Measurements from ENCODE around the gene NTSR2. TPM values are rescaled to one million over a fixed set of nuclear protein-coding genes. Genes with fewer than 3 reads are reported as not detected.

NTSR2 gene
- total and polyA plus RNA-seq, 2 donors (not counting 3 experiments of a cell fraction or from before 2014, with no cell fraction given), result not detected

DNA sequence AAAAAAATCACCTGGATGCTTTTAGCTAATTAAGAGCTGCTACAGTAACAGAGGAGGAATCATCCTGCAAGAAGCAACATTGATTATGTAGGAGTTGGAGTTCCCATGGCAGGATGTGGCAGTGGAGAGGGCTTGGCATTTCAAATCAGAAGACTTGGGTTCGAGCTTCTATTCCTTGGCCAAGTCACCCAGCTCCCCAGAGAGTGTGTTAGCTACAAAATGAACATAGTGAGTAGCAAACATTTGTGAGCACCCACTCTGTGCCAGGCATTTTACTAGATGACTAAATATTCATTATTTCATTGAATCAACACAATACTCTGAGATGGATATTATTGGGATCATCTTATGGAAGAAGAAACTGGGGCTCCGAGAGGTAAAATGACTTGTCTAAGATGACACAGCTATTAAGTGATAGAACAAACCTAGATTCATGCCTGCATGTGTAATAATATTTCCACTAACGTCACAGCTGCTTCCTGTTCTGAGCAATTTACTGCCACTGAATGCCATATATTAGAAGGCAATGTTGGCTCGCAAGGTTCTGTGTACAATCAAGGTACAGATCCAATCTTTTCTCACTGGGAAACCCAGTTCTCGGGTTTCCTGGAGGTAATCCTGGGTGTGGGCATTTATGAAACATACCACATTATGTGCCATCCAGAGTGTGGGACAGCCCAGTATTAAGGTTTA is 18.0 kb downstream of the NTSR2 start:
- H3K27me3 ChIP-seq (ENCODE audit: control insufficient read depth in 2 of 2, insufficient read depth in 2 of 2, low read length in 2 of 2), result peaks cover 2 to 4% of the 10 kb centered on the region in 2 experiments
- H3K79me2 ChIP-seq (ENCODE audit: control insufficient read depth, insufficient read depth, low read length), result no peaks in the 10 kb centered on the region
- H3K36me3 ChIP-seq (ENCODE audit: control insufficient read depth in 2 of 2, extremely low read depth in 1 of 2, insufficient read depth in 2 of 2, low read length in 2 of 2), result no peaks in the 10 kb centered on the region
- DNase-seq (ENCODE audit: low read depth, low spot score) (no peak), FAIRE-seq (no peak)
- no peak overlapping the region for H3K9ac ChIP-seq (replicated peaks; ENCODE audit: extremely low read depth, insufficient read depth, low read length)
- H3K27ac ChIP-seq (ENCODE audit: insufficient read depth, low read depth, low read length), result no peak overlapping the region
- no peak overlapping the region for H3K4me3 ChIP-seq (replicated peaks in 1 of 3; ENCODE audit: insufficient read depth in 1 of 3, low read depth in 1 of 3, low read length in 3 of 3)
- H3K9me1 ChIP-seq (replicated peaks; ENCODE audit: control insufficient read depth, extremely low read depth, insufficient read depth, low read length), result no peaks in the 10 kb centered on the region
- POLR2A ChIA-PET, result no interaction called here
- no peaks in the 10 kb centered on the region for H3K9me3 ChIP-seq (replicated peaks; ENCODE audit: control insufficient read depth, insufficient read depth, low read length)
- TF ChIP-seq GATA2 (IDR thresholded peaks at IDR 0.05; ENCODE audit: insufficient read depth, insufficient read length, low read depth, low read length) (no peak), POLR2AphosphoS5 (IDR thresholded peaks at IDR 0.05; ENCODE audit: insufficient read depth, low read depth, low read length) (no peak), MYC (IDR thresholded peaks at IDR 0.05; ENCODE audit: low read depth, low read length) (no peak), EZH2 (IDR thresholded peaks at IDR 0.05; ENCODE audit: borderline replicate concordance, low read depth, low read length, severe bottlenecking) (no peak), POLR2A (IDR thresholded peaks at IDR 0.05; ENCODE audit: low read depth, low read length) (no peak), JUN (IDR thresholded peaks at IDR 0.05; ENCODE audit: borderline replicate concordance, insufficient read depth, insufficient read length, low read depth) (no peak), FOS (IDR thresholded peaks at IDR 0.05; ENCODE audit: borderline replicate concordance, insufficient read depth, low read length) (no peak)
- TF ChIP-seq, protein P1, sequence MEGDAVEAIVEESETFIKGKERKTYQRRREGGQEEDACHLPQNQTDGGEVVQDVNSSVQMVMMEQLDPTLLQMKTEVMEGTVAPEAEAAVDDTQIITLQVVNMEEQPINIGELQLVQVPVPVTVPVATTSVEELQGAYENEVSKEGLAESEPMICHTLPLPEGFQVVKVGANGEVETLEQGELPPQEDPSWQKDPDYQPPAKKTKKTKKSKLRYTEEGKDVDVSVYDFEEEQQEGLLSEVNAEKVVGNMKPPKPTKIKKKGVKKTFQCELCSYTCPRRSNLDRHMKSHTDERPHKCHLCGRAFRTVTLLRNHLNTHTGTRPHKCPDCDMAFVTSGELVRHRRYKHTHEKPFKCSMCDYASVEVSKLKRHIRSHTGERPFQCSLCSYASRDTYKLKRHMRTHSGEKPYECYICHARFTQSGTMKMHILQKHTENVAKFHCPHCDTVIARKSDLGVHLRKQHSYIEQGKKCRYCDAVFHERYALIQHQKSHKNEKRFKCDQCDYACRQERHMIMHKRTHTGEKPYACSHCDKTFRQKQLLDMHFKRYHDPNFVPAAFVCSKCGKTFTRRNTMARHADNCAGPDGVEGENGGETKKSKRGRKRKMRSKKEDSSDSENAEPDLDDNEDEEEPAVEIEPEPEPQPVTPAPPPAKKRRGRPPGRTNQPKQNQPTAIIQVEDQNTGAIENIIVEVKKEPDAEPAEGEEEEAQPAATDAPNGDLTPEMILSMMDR (IDR thresholded peaks at IDR 0.05; ENCODE audit: extremely low read depth in 1 of 2, insufficient read depth in 1 of 2, low read depth in 1 of 2, low read length in 2 of 2), result no peak
- TF ChIP-seq, protein P2, sequence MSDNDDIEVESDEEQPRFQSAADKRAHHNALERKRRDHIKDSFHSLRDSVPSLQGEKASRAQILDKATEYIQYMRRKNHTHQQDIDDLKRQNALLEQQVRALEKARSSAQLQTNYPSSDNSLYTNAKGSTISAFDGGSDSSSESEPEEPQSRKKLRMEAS (IDR thresholded peaks at IDR 0.05; ENCODE audit: insufficient read depth, insufficient read length), result no peak
- BruUV-seq (replicated peaks), result no TSS peak
- dilution Hi-C loops (cut with MboI; ENCODE audit: extremely low pct_ligation_motif_present, low sequenced_read_pairs), result no loop called here
- no peak overlapping the region for H2AFZ ChIP-seq (ENCODE audit: low read depth, low read length)
- intact Hi-C loops (cut with micrococcal nuclease), result no loop called here
- no peaks in the 10 kb centered on the region for H3K4me1 ChIP-seq (ENCODE audit: control insufficient read depth, extremely low read depth, insufficient read depth, low read length)
- H4K20me1 ChIP-seq (replicated peaks; ENCODE audit: control insufficient read depth, extremely low read depth, insufficient read depth, low read length), result no peaks in the 10 kb centered on the region
- CTCF ChIA-PET, result interaction anchor here (0.8 kb wide), 1 partner anchor 36 kb away, joined by 3 read pairs; no protein-coding TSS in a partner anchor
- H3K4me2 ChIP-seq (ENCODE audit: insufficient read depth, low read length), result no peak overlapping the region
